Fibroblast of mammary gland (primary cell): Measurements from ENCODE around the gene TMEM117.

ENCODE experiments used
- DNase-seq: peaks from one replicate; pipeline ENCODE4 v3.0.0-alpha.2; 2010; ENCODE audit warnings: low read depth
- H3K4me3 ChIP-seq: 2 replicates; pipeline ENCODE4 v1.5.1; 2011; ENCODE audit warnings: low read depth, mild to moderate bottlenecking, low read length, moderate library complexity; ENCODE audit not compliant: control insufficient read depth
- TF ChIP-seq, protein P1 (sequence below): conservative IDR thresholded peaks from 2 replicates; pipeline ENCODE4 v1.5.1; 2011; ENCODE audit warnings: low read depth, low read length, inconsistent platforms; ENCODE audit not compliant: control insufficient read depth, insufficient read depth

Gene TMEM117

GRCh38 chr12:44225149-44225510 lies 389.2 kb downstream of the TMEM117 start:
- peak; percentile 2 for DNase-seq
- TF ChIP-seq, protein P1, sequence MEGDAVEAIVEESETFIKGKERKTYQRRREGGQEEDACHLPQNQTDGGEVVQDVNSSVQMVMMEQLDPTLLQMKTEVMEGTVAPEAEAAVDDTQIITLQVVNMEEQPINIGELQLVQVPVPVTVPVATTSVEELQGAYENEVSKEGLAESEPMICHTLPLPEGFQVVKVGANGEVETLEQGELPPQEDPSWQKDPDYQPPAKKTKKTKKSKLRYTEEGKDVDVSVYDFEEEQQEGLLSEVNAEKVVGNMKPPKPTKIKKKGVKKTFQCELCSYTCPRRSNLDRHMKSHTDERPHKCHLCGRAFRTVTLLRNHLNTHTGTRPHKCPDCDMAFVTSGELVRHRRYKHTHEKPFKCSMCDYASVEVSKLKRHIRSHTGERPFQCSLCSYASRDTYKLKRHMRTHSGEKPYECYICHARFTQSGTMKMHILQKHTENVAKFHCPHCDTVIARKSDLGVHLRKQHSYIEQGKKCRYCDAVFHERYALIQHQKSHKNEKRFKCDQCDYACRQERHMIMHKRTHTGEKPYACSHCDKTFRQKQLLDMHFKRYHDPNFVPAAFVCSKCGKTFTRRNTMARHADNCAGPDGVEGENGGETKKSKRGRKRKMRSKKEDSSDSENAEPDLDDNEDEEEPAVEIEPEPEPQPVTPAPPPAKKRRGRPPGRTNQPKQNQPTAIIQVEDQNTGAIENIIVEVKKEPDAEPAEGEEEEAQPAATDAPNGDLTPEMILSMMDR: no peak
- no peak overlapping the region for H3K4me3 ChIP-seq

GRCh38 chr12:44227616-44228015 lies 391.7 kb downstream of the TMEM117 start:
- no peak overlapping the region for H3K4me3 ChIP-seq
- TF ChIP-seq, protein P1: no peak
- peak; percentile 26 for DNase-seq

DNA sequence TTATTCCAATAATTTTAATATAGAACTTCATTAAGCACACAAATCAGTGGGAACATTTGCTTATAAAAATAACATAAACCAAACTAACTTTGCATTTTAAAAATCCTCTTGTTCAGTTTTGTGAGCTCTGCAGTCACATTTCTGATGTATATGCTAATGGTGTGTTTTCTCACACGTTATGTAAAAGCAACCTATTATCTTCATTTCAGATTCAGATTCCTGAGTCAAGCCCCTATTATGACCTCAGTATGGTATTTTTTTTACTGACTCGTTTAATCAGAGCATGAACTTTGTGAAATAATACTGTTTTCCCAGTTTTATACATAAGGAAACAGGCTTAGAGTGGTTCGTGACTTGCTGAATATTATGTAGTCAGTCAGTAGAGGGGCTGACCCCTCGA lies 394.0 kb downstream of the TMEM117 start:
- no peak for DNase-seq

GRCh38 chr12:44235674-44236073 lies 399.8 kb downstream of the TMEM117 start:
- DNase-seq: no peak
- TF ChIP-seq, protein P1: no peak
- H3K4me3 ChIP-seq: no peak overlapping the region

More for the DNA sequence above, 394.0 kb downstream of the TMEM117 start:
- no peak overlapping the region for H3K4me3 ChIP-seq
- TF ChIP-seq, protein P1: no peak

- TF ChIP-seq, protein P1: no peak
- H3K4me3 ChIP-seq: no peak overlapping the region
- peak; percentile 7 for DNase-seq
Observed at GRCh38 chr12:44240186-44240585, 404.3 kb downstream of the TMEM117 start.

DNA sequence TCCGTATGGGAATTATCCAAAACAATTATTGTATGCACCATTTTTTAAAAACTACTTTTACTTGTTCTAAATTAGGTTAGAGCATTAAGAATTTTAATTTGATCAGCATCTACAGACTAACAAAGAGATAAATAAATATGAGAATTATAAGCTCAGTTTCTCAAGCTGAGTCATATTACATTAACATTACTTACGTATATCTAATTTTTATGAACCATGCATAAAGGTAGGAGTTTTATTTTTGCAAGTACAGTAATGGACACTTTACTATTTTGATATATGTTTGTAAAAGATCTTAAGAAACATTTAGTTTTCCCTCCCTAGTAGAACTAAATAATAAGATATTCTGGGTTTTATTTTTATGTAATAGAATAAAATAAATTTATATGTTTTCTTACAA lies 410.1 kb downstream of the TMEM117 start:
- DNase-seq: no peak
- TF ChIP-seq, protein P1: no peak
- no peak overlapping the region for H3K4me3 ChIP-seq

DNA sequence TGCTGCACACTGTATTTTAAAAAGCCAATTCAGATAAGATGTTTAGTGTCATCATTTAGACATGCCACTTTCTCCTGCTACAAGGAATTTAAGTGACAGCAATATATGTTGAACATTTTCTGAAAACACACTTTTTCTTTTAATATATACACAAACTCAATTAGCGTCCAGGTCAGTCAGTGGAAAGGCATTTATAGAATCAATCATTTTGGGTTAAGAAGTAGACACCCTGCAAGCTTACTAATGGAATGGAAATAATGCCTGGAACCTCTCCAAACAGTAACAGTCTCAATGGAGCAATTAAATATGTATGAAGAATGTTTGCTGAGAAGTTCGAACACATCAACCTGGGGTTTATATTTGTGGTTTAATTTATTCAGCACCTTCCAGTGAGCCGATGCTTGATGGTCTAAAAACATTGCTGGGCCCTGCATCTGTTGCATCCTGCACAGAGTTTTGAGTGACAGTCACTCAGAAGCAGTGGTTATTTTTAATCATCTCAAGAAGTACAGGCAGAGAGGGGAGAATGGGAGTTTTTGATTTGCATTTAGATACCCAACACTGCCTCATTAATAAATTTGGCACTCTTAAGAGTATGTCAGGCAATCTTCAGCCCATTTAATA lies 410.7 kb downstream of the TMEM117 start:
- DNase-seq: peak; percentile 1
- H3K4me3 ChIP-seq: no peak overlapping the region
- TF ChIP-seq, protein P1: no peak
